B cell (primary cell): Measurements from ENCODE around the gene C4BPB. TPM values are rescaled to one million over a fixed set of nuclear protein-coding genes. Genes with fewer than 3 reads are reported as not detected.

ENCODE experiments used
- ATAC-seq: fragments of 200-7000 bp; cut with Tn5 transposase; one replicate; pipeline ENCODE4 v1.10.0; 2021; ENCODE audit warnings: low read depth, mild to moderate bottlenecking, moderate number of reproducible peaks, moderate library complexity
- CTCF ChIA-PET: fragments of 350-600 bp; sonication (Branson Sonifier 250); formaldehyde crosslinking; loops from one replicate; lab custom pipeline; 2021; ENCODE audit warnings: antibody characterized with exemption, inconsistent platforms; lab: Charles Lee
- POLR2A ChIA-PET: fragments of 350-600 bp; sonication (Branson Sonifier 250); formaldehyde crosslinking; loops from one replicate; lab custom pipeline; 2021; ENCODE audit warnings: antibody characterized with exemption; lab: Charles Lee
- DNase-seq: peaks from one replicate; pipeline ENCODE4 v3.0.0; 2013
- H2AFZ ChIP-seq: 2 replicates; pipeline ENCODE4 v1.6.1; 2012; ENCODE audit warnings: mild to moderate bottlenecking, low read depth, low read length; ENCODE audit not compliant: insufficient read depth, poor library complexity, severe bottlenecking
- H3K27ac ChIP-seq, 2 donors: 1 replicate in 1 of 2; 2 replicates in 1 of 2; pipeline ENCODE4 v1.5.1; 2012 to 2013; ENCODE audit warnings: low read length in 2 of 2, mild to moderate bottlenecking in 2 of 2, moderate library complexity in 1 of 2
- H3K27me3 ChIP-seq, 4 experiments: fragments of 200-600 bp in 1 of 4; sonication (generic) in 1 of 4; replicated peaks in 1 of 4; 1 replicate in 2 of 4; 2 replicates in 2 of 4; pipeline versions ENCODE4 v1.6.1 to v1.7.0; 2013 to 2016; ENCODE audit warnings: low read length in 3 of 4, mild to moderate bottlenecking in 2 of 4, mixed read lengths in 1 of 4, moderate library complexity in 1 of 4; ENCODE audit not compliant: insufficient read depth in 4 of 4, control insufficient read depth in 3 of 4; ENCODE audit errors: control extremely low read depth in 1 of 4
- H3K36me3 ChIP-seq, 2 experiments: replicated peaks in 1 of 2; 1 replicate in 1 of 2; 2 replicates in 1 of 2; pipeline versions ENCODE4 v1.6.1 to v1.7.1; 2013; ENCODE audit warnings: low read length in 1 of 2; ENCODE audit not compliant: insufficient read depth in 2 of 2, control insufficient read depth in 1 of 2; ENCODE audit errors: control extremely low read depth in 1 of 2, extremely low read depth in 1 of 2
- H3K4me1 ChIP-seq, 2 donors: fragments of 200-600 bp in 1 of 2; sonication (generic) in 1 of 2; 1 replicate in 1 of 2; 2 replicates in 1 of 2; pipeline versions ENCODE4 v1.5.1 to v1.6.1; 2013 to 2017; ENCODE audit warnings: low read length in 2 of 2; ENCODE audit not compliant: control insufficient read depth in 2 of 2, insufficient read depth in 2 of 2
- H3K4me2 ChIP-seq: replicated peaks from 2 replicates; pipeline ENCODE3; 2012; ENCODE audit warnings: mild to moderate bottlenecking, low read depth, low read length; ENCODE audit not compliant: poor library complexity, severe bottlenecking
- H3K4me3 ChIP-seq, 5 experiments: fragments of 200-600 bp in 1 of 5; sonication (generic) in 1 of 5; 1 replicate in 3 of 5; 2 replicates in 2 of 5; pipeline versions ENCODE4 v1.5.1 to v1.7.0; 2011 to 2016; ENCODE audit warnings: low read length in 4 of 5, mild to moderate bottlenecking in 4 of 5, low read depth in 2 of 5, control low read depth in 1 of 5, moderate library complexity in 1 of 5; ENCODE audit not compliant: insufficient read depth in 1 of 5; ENCODE audit errors: control extremely low read depth in 1 of 5, extremely low read depth in 1 of 5
- H3K79me2 ChIP-seq: fragments of 200-600 bp; sonication (generic); one replicate; pipeline ENCODE4 v1.6.0; 2016; ENCODE audit warnings: low read length; ENCODE audit not compliant: control insufficient read depth, insufficient read depth
- H3K9ac ChIP-seq: fragments of 200-600 bp; sonication (generic); 2 replicates; pipeline ENCODE4 v1.6.1; 2017; ENCODE audit warnings: mild to moderate bottlenecking, low read length, moderate library complexity
- H3K9me3 ChIP-seq, 3 donors: one replicate each; pipeline versions ENCODE4 v1.6.1 to v1.7.1; 2013; ENCODE audit warnings: low read length in 2 of 3; ENCODE audit not compliant: control insufficient read depth in 2 of 3, insufficient read depth in 1 of 3; ENCODE audit errors: control extremely low read depth in 1 of 3
- H4K20me1 ChIP-seq: 2 replicates; pipeline ENCODE4 v1.6.0; 2012; ENCODE audit warnings: mild to moderate bottlenecking, low read length; ENCODE audit not compliant: insufficient read depth, control insufficient read depth, poor library complexity, severe bottlenecking
- H3K27ac Mint-ChIP-seq: one replicate; pipeline ENCODE4 v1.8.0; 2021; ENCODE audit warnings: mixed read lengths
- H3K27me3 Mint-ChIP-seq: one replicate; pipeline ENCODE4 v1.8.0; 2021; ENCODE audit warnings: mixed read lengths
- H3K4me1 Mint-ChIP-seq: one replicate; pipeline ENCODE4 v1.8.0; 2021; ENCODE audit warnings: mixed read lengths
- H3K4me3 Mint-ChIP-seq: one replicate; pipeline ENCODE4 v1.8.0; 2021; ENCODE audit warnings: mixed read lengths
- H3K9me3 Mint-ChIP-seq: one replicate; pipeline ENCODE4 v1.8.0; 2022; ENCODE audit warnings: mixed read lengths; ENCODE audit not compliant: insufficient read depth
- EZH2 ChIP-seq: IDR thresholded peaks from 2 replicates; pipeline ENCODE4 v1.6.1; 2012; ENCODE audit warnings: borderline replicate concordance, low read depth, mild to moderate bottlenecking, moderate library complexity, low read length; ENCODE audit not compliant: insufficient read depth, poor library complexity, severe bottlenecking
- WGBS: methylation state at CpG from one replicate; pipeline ENCODE4 v1.1.5; 2013; ENCODE audit warnings: missing lambda C conversion rate; ENCODE audit not compliant: insufficient coverage; 5-methylcytosine and 5-hydroxymethylcytosine counted together
- intact Hi-C: fragments of 100-400 bp; cut with micrococcal nuclease; formaldehyde crosslinking; loops from one replicate; pipeline ENCODE4 v1.10.0; 2022
- polyA plus RNA-seq: library from polyadenylated mRNA; depleted of rRNA; stranded (reverse); fragments of >200 nt; gene quantifications from 2 replicates; pipeline ENCODE4 v1.2.3, GENCODE V29; 2012
- total RNA-seq, 2 donors: library from RNA; stranded (reverse); fragments of 120-200 nt in 1 of 2; gene quantifications; 1 replicate in 1 of 2; 2 replicates in 1 of 2; pipeline versions ENCODE4 v1.2.3 to v1.2.4, GENCODE V29; 2013 to 2022
- TF ChIP-seq, protein P1 (sequence below): fragments of 200-600 bp; IDR thresholded peaks from one replicate; pipeline ENCODE4 v1.8.0; 2022; ENCODE audit warnings: antibody characterized with exemption, mild to moderate bottlenecking

Gene C4BPB
- total and polyA plus RNA-seq, 2 donors (not counting 1 experiment from before 2014, with no cell fraction given) = 0.34 TPM; not detected in 1

- peaks cover under 1% of the 10 kb centered on the region in 2 donors for H3K4me1 ChIP-seq
- intact Hi-C loops = loop anchor here (5.0 kb wide), 1 partner anchor 69 kb away; no protein-coding TSS in a partner anchor
- H2AFZ ChIP-seq = no peak overlapping the region
- no peak overlapping the region for H3K4me3 ChIP-seq
- DNase-seq = no peak
- no peaks in the 10 kb centered on the region for H3K27me3 ChIP-seq
- H3K9me3 Mint-ChIP-seq = no peaks in the 10 kb centered on the region
- no peak for ATAC-seq
- no peaks in the 10 kb centered on the region for H4K20me1 ChIP-seq
- peaks cover 3 to 12% of the 10 kb centered on the region in 2 experiments for H3K36me3 ChIP-seq
- H3K4me2 ChIP-seq = no peak overlapping the region
- no peaks in the 10 kb centered on the region for H3K79me2 ChIP-seq
- CTCF ChIA-PET = interaction anchor here (0.9 to 4.7 kb wide), 13 partner anchors 8 to 423 kb away, joined by 3 to 54 read pairs (median 6); partner anchors contain the start of genes PFKFB2 and YOD1
- TF ChIP-seq, protein P1, sequence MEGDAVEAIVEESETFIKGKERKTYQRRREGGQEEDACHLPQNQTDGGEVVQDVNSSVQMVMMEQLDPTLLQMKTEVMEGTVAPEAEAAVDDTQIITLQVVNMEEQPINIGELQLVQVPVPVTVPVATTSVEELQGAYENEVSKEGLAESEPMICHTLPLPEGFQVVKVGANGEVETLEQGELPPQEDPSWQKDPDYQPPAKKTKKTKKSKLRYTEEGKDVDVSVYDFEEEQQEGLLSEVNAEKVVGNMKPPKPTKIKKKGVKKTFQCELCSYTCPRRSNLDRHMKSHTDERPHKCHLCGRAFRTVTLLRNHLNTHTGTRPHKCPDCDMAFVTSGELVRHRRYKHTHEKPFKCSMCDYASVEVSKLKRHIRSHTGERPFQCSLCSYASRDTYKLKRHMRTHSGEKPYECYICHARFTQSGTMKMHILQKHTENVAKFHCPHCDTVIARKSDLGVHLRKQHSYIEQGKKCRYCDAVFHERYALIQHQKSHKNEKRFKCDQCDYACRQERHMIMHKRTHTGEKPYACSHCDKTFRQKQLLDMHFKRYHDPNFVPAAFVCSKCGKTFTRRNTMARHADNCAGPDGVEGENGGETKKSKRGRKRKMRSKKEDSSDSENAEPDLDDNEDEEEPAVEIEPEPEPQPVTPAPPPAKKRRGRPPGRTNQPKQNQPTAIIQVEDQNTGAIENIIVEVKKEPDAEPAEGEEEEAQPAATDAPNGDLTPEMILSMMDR = no peak
- TF ChIP-seq EZH2 = no peak
- no peak overlapping the region for H3K27ac ChIP-seq
- POLR2A ChIA-PET = no interaction called here
- H3K9ac ChIP-seq = no peak overlapping the region
- no peaks in the 10 kb centered on the region for H3K27me3 Mint-ChIP-seq
- peaks cover 2% of the 10 kb centered on the region for H3K4me1 Mint-ChIP-seq
- no peaks in the 10 kb centered on the region for H3K9me3 ChIP-seq
- H3K4me3 Mint-ChIP-seq = no peak overlapping the region
- WGBS = 88% methylated on average over 3 of the region's 5 CpGs
- no peak overlapping the region for H3K27ac Mint-ChIP-seq
These were observed 12.3 kb upstream of the C4BPB start for GRCh38 chr1:207076181-207076955.

GRCh38 chr1:207077012-207077411 lies 11.6 kb upstream of the C4BPB start:
- TF ChIP-seq, protein P1 = no peak
- TF ChIP-seq EZH2 = no peak
- no peaks in the 10 kb centered on the region for H3K27me3 ChIP-seq
- Mint-ChIP-seq H3K27ac (no peak overlapping the region), H3K9me3 (no peaks in the 10 kb centered on the region), H3K27me3 (no peaks in the 10 kb centered on the region), H3K4me1 (peaks cover 1% of the 10 kb centered on the region), H3K4me3 (no peak overlapping the region)
- no peaks in the 10 kb centered on the region for H3K79me2 ChIP-seq
- H3K9me3 ChIP-seq = no peaks in the 10 kb centered on the region
- H3K9ac ChIP-seq = no peak overlapping the region
- no CpG with 5 or more reads among the region's 1 CpG for WGBS
- POLR2A ChIA-PET = no interaction called here
- H4K20me1 ChIP-seq = no peaks in the 10 kb centered on the region
- no peak overlapping the region for H3K27ac ChIP-seq
- DNase-seq (no peak), ATAC-seq (no peak)
- no peak overlapping the region for H3K4me3 ChIP-seq
- intact Hi-C loops = loop anchor here (1.0 to 5.0 kb wide), 2 partner anchors 27 to 70 kb away; no protein-coding TSS in a partner anchor
- peaks cover 3 to 10% of the 10 kb centered on the region in 2 experiments for H3K36me3 ChIP-seq
- H2AFZ ChIP-seq = no peak overlapping the region
- H3K4me1 ChIP-seq = no peaks in the 10 kb centered on the region
- H3K4me2 ChIP-seq = no peak overlapping the region
- CTCF ChIA-PET = interaction anchor here (0.9 to 4.7 kb wide), 8 partner anchors 23 to 423 kb away, joined by 3 to 54 read pairs (median 5); partner anchors contain the start of genes PFKFB2 and YOD1
